CD4-positive, alpha-beta T cell treated with Interleukin-1 beta for 1 hour (primary cell): Measurements from ENCODE around the gene FAM234B.
"Not testable (repeated sequence)": the region's sequence is repeated elsewhere in the genome, so short reads cannot be mapped to it uniquely, and the experiment has no call there.

Experiments
- DNase-seq, 2 donors: peaks; one replicate each; pipeline ENCODE4 v3.0.0-alpha.2; 2020 to 2022

Gene FAM234B

GRCh38 chr12:13066014-13066413, 21.8 kb downstream of the FAM234B start:
- no peak for DNase-seq

DNA sequence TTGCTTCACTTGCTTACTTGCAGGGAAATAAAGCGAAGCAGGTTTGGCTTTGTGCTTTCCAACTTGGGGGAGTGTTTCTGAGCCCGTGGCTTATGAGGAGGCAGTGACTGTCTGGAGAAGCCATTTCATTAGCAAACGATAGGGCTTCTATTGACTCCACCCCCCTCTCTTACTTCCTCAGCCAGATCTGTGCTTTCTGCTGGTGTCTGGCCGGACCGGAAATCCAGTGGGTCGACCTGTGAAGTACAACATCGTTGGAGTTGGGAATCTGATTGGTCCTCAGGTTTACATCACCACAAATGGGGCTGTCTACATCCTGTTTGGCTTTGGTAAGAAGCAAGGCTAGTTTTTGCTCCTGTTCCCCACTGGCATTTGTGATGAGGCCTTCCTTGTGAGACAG, 22.3 kb downstream of the FAM234B start:
- DNase-seq = no peak

DNA sequence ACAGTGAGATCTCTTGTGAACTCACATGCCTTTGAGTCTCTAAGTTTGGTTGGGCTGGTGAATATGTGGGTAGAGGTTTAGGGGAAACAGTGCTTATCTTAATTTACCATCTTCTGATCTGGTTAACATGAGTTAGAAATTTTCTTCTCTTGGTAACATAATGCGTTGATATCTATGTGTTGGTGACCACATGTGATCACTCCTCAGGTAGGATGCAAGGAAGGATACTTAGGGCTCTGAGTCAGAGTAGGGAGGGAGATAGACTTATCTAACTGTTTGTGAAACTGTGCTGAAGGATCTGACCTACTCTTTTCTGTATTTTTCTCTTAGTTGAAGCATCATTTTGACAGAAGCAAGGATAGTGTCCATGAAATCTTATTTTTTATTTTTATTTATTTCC, 23.1 kb downstream of the FAM234B start:
- DNase-seq = no peak

DNA sequence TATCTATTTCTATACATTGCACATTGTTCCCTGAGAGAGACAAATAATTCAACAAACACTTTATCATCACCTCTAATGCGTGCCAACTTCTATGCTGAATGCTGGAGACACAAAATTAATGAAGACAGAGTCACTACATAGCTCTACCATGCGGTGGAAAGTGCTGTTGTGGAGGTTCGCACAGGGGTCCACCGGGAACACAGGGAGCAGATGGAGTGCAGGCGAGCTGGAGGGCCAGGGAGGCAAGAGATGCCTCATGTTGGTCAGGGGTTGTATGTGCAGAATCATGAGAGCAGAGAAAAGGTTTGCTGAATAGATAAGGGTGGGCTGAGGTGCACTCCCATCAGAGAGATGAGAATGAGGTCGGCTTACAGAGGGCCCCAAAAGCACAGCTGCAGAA, 25.2 kb downstream of the FAM234B start:
- no peak for DNase-seq

GRCh38 chr12:13071305-13072280, 27.4 kb downstream of the FAM234B start:
- DNase-seq = no peak

DNA sequence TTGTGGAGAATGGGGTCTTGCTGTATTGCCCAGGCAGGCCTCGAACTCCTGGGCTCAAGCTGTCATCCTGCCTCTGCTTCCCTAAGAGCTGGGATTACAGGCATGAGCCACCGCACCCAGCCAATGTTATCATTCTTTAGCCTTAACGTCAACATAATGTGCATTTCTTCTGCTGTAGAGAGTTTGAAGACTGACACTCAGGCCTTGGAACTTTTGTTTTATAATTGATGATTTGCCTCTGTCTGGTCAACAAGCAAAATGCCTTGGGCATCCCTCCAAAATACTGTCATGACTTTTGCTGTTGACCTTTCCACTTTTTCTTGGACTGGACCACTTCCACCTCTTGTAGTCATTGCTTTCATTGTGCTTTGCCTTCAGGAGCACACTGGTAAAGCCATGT, 29.0 kb downstream of the FAM234B start:
- no peak for DNase-seq

DNA sequence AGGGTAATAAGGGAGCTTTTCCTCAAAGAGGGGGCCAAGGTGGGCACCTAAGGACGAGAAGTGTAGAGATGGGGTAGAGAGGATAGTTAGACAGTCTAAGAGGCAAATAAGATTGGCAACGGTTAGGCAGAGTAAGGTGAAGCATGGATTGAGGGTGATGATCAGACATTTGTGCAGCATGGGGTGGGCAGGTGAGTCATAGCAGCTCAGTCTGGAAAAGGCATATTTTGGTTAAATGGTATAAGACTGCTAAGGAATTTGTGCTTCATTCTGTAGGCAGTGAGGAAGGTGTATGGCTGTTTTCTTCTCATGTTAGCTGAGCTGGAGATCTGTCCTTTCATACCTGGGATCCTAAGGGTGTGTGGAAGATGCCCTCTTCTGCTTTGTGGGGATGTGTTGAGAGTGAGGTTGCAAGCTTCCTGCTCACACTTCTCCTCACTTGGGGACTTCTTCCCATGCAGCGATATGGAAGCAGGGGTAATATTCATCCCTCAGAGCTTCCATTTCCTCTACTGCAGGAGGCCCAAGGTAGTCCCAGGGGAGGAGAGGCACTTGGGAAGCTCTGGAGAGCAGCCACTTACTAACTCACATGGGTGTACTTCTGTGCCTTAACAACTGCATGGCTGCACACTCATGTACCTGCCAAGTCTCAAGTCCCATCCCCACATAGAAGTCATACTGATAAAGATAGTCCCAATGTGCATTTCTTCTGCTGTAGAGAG, 30.4 kb downstream of the FAM234B start:
- no peak for DNase-seq

- no peak for DNase-seq
Observed at GRCh38 chr12:13075118-13075480, 30.9 kb downstream of the FAM234B start.

DNA sequence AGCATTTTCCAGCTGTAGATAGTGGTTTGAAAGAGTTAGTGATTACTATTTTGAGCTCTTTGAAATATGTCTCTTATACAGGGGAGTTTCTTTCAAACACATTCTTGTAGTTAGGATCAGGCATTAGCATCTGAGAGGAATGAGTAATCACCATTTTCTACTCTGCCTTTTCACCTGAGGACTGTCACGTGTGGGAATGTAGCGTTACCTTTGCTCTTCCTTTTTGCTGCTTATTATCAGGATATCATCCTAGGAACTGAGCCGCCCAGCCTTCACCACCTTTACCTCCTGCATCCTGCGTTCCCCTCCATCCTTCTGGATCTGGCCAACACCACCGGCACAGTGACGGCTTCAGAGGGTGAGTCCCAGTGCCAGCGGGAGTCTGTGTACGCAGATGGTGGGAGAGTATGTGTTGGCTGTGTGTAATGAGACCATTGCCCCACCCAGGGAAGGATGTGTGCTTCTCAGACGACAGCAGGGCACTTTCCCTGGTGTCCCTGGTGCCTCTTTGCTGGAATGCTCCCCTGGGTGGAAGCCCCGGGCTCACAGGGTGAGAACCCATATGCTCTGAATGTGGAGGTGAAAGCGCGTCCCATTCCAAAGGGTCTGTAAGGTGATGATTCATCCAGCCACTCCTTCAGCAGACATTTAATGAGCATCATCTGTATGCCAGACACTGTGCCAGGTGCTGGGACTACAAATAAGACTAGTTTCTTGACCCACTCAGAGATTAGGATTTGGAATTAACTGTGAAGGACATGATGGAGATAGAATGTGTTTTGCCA, 31.8 kb downstream of the FAM234B start:
- DNase-seq = no peak

- no peak for DNase-seq
Observed at GRCh38 chr12:13079440-13079906, 35.3 kb downstream of the FAM234B start.

DNA sequence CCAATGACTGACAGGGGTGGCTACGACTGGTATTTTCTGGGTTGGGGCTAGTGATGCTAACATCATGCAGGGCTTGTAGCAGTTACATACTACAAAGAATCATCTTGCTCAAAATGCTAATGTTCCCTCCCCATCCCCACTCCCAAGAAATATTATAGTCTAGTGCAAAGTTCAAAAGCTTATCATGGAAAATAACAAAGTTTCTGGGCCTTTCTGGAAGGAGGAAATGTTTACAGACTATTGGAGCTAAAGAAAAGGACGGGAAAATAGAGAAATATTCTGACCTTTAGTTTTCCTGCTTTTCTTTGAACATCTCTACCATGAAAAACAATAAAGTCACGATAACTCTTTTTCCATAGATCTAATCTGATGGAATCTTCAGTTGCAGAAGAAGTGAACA, 36.1 kb downstream of the FAM234B start:
- DNase-seq = no peak

DNA sequence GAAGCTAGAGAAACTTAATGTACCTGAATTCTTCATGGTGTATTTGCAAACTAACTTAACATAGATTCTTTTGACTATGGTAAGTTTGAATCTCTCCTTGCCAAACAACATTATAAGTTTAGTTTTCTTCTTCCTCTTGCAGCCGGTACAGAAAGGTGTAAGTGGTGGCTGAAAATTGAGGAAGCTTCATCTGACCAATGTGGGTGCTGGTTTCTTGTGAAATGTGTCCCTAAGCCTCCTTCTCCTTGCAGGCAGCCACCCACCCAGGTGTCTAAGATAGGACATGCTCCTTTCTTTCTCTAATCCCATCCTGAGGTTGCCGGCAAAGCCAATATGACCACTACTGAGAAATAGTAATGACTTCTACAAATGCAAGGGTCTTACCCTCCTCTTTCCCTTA, 38.7 kb downstream of the FAM234B start:
- no peak for DNase-seq

DNA sequence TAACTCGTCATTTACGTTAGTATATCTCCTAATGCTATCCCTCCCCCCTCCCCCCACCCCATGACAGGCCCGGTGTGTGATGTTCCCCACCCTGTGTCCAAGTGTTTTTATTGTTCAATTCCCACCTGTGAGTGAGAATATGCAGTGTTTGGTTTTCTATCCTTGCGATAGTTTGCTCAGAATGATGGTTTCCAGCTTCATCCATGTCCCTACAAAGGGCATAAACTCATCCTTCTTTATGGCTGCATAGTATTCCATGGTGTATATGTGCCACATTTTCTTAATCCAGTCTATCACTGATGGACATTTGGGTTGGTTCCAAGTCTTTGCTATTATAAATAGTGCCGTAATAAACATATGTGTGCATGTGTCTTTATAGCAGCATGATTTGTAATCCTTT, 39.5 kb downstream of the FAM234B start:
- not testable (repeated sequence) for DNase-seq

DNA sequence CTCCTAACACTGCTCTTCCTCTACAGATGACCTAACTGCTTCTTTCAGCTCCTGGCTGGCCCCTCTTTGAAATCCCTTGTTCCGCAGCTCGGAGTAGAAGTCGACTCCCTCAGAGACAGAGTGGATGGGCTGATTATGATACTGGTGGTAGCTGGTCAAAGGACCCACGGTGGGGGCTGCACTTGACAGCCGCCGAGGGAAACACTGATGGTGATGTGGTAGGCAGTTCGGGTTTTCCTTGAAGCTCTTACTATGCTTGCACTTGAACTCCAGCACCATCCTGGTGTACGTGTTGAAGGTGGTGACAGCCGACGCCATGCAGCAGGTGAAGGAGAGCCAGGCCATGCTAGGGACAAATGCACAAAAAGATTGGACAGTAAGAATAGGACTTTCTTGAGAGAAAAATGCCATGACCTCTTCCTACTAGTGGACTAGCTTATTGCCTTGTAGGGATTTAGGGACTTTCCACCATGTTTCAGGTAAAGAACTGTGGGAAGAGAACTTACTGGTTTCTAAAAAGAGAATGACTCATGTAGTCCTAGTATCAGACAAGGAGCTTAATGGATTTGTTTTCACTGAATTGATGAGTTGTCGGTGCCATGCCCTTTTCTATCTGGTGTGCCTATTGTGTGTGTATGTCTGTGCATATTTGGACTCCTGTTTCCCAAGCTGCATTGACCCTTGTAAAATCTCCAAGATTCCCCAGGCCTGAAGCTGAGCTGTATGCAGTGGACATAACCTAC, 40.9 kb downstream of the FAM234B start:
- DNase-seq = no peak

DNA sequence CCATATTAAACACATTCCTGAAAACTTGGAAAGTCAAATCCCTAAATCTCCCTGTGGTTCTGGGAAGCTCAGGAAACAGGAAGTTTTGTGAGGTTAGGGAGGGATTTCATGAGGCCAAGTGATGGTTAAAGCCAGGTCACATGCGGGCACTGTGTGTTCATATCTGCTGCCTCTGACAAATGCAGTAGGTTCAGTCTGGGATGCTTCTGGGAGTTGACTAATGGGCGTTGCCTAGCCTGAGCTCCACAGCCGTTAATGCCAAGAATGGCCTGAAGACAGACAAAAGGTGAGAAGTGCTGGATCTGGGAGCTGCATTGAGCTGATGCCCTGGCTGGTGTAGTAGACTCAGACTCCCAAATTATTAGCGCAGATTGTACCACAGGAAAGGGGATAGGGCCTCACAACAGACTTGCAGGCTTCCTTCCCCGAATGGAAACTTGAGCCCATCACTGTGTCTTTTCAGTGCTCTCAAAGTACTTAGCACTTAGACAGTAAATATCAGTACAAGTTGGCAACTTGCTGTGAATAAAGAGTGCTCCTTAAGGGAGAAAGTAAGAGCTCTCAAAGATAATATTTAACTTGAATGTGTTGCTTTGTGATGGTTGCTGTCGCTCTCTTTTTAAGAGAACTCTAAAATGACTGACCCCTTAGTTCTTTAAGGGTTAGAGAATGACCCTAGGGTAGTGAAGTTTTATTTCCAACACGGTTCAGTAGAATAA, 41.9 kb downstream of the FAM234B start:
- no peak for DNase-seq

DNA sequence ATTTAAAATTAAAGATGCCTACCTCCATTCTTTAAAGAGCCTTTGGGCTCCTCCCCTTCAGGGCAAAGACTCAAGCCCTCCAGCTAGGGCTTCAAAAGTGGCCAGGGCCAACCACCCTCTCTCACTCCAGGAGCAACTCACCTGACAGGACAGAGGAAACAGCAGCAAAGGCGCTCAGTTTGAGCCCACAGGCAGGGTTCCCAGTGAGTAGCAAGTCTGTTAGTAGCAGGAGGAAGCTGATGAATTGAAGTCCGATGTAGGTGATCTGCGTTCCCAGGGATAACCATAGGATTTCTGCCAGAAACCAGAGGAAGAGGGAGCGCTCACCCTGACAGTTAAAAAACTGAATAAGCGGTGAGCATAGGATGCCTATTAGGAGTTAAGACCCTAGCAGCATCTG, 43.6 kb downstream of the FAM234B start:
- no peak for DNase-seq

DNA sequence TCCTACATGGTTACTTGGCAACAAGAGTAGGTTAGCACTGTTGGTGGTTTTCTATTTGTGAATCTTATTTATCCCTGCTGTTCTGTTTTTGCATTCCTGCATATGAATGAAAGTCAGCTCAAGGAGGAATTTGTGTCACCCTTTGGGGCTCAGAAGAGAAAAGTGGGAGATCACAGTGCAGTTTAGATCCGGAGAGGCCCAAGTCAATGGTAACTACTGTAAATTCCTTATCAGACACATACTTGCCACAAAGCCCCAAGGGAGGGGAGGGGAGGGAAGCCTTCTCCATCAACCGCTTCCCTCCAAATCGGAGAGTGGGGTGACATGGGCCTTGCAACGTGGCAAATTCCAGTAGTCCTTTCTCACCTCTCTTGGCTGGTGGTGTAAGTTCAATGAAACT, 44.3 kb downstream of the FAM234B start:
- DNase-seq = no peak

- DNase-seq = no peak
Observed at GRCh38 chr12:13090054-13090453, 45.9 kb downstream of the FAM234B start.

GRCh38 chr12:13091832-13092231, 47.7 kb downstream of the FAM234B start:
- no peak for DNase-seq

DNA sequence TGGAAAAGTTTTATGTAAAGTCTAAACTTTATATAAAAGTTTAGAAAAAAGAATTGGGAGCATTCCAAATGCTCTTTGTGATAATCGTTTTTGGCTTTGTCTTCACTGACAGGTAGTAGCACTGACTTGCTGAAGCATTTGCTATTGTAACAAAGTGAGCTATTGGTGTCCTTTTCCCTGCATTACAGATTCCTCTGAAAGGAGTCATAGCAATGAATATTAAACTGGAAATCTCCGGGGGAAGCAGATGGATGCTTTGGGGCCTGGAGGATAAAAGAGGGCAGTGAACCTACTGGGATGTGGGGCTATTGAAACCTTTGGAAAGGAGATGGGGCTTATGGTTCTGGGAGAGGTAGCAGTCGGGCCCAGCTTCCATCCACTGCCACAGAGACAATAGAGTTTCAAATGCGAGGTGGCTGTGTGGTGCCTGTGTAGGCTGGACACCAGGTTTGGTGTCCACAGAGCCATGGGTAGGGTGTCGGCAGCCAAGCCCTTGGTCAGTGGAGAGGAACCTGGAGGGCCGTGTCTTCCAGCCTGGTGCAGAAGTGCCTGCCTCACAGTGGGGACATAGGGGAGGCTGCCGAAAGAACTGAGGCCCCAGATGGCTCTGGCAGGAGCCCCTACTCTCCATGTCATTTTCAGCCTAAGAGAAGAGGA, 49.1 kb downstream of the FAM234B start:
- DNase-seq = no peak

GRCh38 chr12:13093848-13094220, 49.7 kb downstream of the FAM234B start:
- no peak for DNase-seq
